GM19238 (cell line): ENCODE data around the gene RNF145.
"Not testable (repeated sequence)": the region's sequence is repeated elsewhere in the genome, so short reads cannot be mapped to it uniquely, and the experiment has no call there.

Experiments used
- DNase-seq: peaks from one replicate; pipeline ENCODE4 v3.0.0; 2011; ENCODE audit warnings: low spot score; ENCODE audit not compliant: insufficient read length

RNF145 gene

DNA sequence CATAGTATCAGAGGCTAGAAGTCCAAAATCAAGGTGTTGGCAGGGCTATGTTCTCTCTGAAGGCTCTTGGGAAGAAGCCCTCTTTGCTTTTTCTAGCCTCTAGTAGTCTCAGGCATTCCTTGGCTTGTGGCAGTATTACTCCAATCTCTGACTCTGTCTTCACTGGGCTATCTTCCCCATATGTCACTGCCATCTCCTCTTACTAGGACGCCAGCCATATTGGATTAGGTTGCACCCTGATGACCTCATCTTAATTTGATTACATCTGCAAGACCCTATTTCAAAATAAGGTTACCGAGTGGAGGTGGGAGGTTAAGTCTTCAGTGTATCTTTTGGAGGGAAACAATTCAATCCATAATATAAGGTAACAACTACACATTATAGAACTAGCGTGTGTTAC is 88.3 kb downstream of the RNF145 start:
- DNase-seq = no peak

DNA sequence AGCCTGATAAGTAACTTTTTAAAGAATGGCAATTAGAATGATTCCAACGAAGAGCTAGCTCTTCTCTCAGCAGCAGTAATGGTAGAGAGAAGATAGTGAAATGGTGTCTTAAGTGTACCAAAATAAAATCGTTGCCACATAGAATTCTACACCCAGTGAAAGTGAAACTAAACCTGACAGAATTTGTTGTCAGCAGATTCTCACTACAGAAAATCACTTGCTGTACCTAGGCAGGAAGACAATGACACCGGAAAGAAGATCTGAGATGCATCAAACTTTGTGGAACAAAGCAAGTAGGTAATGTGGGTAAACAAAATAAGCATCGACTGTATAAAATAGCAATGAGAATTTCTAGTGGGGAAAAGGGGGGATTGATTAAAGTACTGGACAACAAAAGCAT is 88.9 kb downstream of the RNF145 start:
- no peak for DNase-seq

DNA sequence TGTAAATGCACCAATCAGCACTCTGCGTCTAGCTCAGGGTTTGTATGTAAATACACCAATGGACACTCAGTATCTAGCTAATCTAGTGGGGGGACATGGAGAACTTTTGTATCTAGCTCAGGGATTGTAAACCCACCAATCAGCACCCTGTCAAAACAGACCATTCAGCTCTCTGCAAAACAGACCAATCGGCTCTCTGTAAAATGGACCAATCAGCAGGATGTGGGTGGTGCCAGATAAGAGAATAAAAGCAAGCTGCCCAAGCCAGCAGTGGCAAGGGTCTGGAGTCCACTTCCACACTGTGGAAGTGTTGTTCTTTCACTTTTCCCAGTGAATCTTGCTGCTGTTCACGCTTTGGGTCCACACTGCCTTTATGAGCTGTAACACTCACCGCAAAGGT is 89.5 kb downstream of the RNF145 start:
- DNase-seq = not testable (repeated sequence)

DNA sequence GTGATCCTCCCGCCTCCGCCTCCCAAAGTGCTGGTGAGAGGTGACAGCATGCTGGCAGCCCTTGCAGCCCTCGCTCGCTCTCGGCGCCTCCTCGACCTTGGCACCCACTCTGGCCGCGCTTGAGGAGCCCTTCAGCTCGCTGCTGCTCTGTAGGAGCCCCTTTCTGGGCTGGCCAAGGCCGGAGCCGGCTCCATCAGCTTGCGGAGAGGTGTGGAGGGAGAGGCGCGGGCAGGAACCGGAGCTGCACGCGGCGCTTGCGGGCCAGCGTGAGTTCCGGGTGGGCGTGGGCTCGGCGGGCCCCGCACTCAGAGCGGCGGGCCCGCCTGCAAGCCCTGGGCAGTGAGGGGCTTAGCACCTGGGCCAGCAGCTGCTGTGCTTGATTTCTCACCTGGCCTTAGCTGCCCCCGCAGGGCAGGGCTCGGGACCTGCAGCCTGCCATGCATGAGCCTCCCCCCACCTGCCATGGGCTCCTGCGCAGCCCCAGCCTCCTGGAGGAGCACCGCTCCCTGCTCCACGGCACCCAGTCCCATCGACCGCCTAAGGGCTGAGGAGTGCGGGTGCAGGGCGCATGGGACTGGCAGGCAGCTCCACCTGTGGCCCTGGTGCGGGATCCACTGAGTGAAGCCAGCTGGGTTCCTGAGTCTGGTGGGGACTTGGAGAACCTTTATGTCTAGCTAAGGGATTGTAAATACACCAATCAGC is 90.2 kb downstream of the RNF145 start:
- not testable (repeated sequence) for DNase-seq

DNA sequence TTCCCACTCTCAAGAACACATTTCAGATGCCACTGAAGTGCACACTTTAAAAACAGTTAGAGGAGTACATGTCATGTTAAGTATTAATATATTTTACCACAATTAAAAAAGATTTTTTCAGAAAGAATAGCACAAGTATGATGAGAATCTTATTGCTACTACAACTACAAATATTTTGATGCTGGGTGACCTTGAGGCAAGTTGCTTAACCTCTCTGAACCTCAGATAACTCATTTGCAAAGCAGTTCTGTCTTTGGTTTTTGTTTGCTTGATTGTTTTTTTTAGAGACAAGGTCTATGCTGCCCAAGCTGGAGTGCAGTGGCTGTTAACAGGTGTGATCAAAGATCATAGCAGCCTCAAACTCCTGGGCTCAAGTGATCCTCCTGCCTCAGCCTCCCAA is 95.9 kb downstream of the RNF145 start:
- DNase-seq = no peak

DNA sequence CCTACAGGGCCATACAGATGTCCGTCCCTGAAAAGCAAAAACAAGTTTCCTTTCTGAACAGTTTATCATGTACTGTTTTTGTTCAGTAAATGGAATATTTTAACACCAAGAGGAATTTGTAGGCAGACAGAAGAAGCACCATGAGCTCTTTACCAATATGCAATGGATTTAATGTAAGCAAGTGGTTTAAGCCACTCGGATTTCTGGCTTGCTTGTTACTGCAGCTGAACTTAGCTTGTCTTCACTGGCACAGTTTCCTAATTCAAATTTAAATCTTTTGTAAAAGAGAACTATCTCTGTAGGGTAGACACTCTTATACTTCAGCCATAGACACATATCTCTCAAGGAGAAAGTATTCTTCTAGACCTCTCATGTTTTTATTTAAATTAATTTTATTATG is 96.9 kb downstream of the RNF145 start:
- no peak for DNase-seq
